Nephron (organoid): ENCODE results near the gene CREBRF.

Experiments
- H3K27ac Mint-ChIP-seq, 3 experiments: 2 replicates each; pipeline ENCODE4 v1.8.0; 2020; ENCODE audit warnings: mixed read lengths in 3 of 3, mild to moderate bottlenecking in 2 of 3, moderate library complexity in 1 of 3
- H3K27me3 Mint-ChIP-seq: 2 replicates; pipeline ENCODE4 v1.8.0; 2021; ENCODE audit warnings: low read depth, mild to moderate bottlenecking, moderate library complexity, mixed read lengths
- H3K36me3 Mint-ChIP-seq: 2 replicates; pipeline ENCODE4 v1.8.0; 2020; ENCODE audit warnings: low read depth, mixed read lengths
- H3K4me1 Mint-ChIP-seq: 2 replicates; pipeline ENCODE4 v1.8.0; 2020; ENCODE audit warnings: mixed read lengths
- H3K4me3 Mint-ChIP-seq, 3 experiments: 2 replicates each; pipeline ENCODE4 v1.8.0; 2020; ENCODE audit warnings: mild to moderate bottlenecking in 3 of 3, mixed read lengths in 3 of 3, moderate library complexity in 2 of 3
- H3K9me3 Mint-ChIP-seq: 2 replicates; pipeline ENCODE4 v1.8.0; 2020; ENCODE audit warnings: mixed read lengths
- TF ChIP-seq, protein P1 (sequence below), 3 experiments: fragments of 200-600 bp; sonication (generic); IDR thresholded peaks; one replicate each; pipeline ENCODE4 v1.5.0; 2021; ENCODE audit warnings: antibody characterized with exemption in 3 of 3; ENCODE audit not compliant: unreplicated experiment in 3 of 3

The CREBRF gene, protein sequence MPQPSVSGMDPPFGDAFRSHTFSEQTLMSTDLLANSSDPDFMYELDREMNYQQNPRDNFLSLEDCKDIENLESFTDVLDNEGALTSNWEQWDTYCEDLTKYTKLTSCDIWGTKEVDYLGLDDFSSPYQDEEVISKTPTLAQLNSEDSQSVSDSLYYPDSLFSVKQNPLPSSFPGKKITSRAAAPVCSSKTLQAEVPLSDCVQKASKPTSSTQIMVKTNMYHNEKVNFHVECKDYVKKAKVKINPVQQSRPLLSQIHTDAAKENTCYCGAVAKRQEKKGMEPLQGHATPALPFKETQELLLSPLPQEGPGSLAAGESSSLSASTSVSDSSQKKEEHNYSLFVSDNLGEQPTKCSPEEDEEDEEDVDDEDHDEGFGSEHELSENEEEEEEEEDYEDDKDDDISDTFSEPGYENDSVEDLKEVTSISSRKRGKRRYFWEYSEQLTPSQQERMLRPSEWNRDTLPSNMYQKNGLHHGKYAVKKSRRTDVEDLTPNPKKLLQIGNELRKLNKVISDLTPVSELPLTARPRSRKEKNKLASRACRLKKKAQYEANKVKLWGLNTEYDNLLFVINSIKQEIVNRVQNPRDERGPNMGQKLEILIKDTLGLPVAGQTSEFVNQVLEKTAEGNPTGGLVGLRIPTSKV

DNA sequence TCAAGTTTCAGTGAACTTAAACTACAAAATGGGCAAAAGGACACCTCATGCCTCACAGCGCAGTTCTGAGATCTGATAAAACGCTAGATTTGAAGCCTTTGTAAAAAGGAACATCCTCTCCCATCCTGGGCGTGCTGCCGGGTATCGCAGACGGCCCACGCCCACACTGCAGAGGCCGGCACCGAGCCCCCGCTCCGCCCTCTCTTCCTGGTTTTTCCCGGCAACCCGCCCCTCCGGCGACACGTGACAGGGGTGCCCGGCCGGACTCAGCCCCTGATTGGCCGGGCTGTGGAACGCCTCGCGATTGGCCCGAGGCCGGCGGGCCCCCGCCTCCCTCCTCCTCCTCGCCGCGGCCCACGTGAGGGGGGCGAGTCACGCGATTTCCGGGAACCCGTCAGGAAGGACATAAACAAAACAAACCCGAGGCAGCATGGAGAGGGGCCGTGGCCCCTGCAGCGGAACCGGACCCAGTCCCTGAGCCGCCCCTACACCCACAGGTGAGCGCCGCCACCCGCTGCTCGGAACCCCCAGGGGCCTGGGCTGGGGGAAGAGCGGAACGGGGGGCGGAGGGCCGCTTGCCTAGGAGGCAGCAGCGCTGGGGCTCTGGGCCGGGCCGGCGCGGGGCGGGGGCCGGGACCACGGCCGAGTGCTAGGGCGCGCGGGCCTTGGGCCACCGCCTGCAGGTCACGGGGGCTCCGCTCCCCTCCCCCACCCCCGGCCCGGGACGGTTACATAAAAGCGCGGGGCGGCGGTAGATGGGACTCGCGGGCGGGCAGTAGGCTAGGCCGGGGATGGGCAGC, at the start of gene CREBRF:
Gene CREBRF (plus strand): TSS at position 370 of the 800 bp plus-strand sequence. CDS start 24,424 bp downstream, outside the sequence.
- TF ChIP-seq, protein P1, sequence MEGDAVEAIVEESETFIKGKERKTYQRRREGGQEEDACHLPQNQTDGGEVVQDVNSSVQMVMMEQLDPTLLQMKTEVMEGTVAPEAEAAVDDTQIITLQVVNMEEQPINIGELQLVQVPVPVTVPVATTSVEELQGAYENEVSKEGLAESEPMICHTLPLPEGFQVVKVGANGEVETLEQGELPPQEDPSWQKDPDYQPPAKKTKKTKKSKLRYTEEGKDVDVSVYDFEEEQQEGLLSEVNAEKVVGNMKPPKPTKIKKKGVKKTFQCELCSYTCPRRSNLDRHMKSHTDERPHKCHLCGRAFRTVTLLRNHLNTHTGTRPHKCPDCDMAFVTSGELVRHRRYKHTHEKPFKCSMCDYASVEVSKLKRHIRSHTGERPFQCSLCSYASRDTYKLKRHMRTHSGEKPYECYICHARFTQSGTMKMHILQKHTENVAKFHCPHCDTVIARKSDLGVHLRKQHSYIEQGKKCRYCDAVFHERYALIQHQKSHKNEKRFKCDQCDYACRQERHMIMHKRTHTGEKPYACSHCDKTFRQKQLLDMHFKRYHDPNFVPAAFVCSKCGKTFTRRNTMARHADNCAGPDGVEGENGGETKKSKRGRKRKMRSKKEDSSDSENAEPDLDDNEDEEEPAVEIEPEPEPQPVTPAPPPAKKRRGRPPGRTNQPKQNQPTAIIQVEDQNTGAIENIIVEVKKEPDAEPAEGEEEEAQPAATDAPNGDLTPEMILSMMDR (IDR thresholded peaks at IDR 0.05; ENCODE audit: unreplicated experiment in 3 of 3): no peak
- peak within 1 kb of the TSS; percentile 97 to 99 (median 98) for H3K27ac Mint-ChIP-seq
- peaks cover 7% of the 10 kb centered on the region for H3K27me3 Mint-ChIP-seq
- peaks cover 24% of the 10 kb centered on the region for H3K4me1 Mint-ChIP-seq
- H3K36me3 Mint-ChIP-seq: peaks cover 3% of the 10 kb centered on the region
- H3K4me3 Mint-ChIP-seq: peak within 1 kb of the TSS; percentile 94 to 98 (median 95)
- no peaks in the 10 kb centered on the region for H3K9me3 Mint-ChIP-seq

DNA sequence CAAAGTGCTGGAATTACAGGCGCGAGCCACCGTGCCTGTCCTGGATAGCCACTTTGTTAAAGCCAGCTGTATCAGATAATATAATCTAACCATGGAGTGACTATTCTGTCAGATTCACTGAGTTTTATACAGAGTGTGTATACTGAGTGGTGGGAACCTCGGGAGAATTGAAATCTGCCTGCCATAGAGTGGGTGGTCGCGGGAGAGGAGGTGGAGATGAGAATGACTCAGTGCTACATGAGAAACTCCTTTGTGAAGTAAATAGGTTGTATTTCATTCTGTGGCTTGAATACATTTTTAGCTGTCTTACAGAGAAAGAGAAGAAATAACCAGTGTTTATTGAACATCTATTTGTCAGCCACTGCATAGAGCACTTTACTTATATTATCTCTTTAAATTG, 46.1 kb upstream of the CREBRF start:
- peak overlapping the region in 2 of 3 experiments; percentile 1 to 26 for H3K27ac Mint-ChIP-seq
- H3K4me1 Mint-ChIP-seq: peaks cover 25% of the 10 kb centered on the region
- TF ChIP-seq, protein P1 (IDR thresholded peaks at IDR 0.05; ENCODE audit: unreplicated experiment in 3 of 3): no peak
- no peak overlapping the region for H3K4me3 Mint-ChIP-seq
- no peaks in the 10 kb centered on the region for H3K9me3 Mint-ChIP-seq
- H3K27me3 Mint-ChIP-seq: no peaks in the 10 kb centered on the region
- H3K36me3 Mint-ChIP-seq: no peaks in the 10 kb centered on the region

DNA sequence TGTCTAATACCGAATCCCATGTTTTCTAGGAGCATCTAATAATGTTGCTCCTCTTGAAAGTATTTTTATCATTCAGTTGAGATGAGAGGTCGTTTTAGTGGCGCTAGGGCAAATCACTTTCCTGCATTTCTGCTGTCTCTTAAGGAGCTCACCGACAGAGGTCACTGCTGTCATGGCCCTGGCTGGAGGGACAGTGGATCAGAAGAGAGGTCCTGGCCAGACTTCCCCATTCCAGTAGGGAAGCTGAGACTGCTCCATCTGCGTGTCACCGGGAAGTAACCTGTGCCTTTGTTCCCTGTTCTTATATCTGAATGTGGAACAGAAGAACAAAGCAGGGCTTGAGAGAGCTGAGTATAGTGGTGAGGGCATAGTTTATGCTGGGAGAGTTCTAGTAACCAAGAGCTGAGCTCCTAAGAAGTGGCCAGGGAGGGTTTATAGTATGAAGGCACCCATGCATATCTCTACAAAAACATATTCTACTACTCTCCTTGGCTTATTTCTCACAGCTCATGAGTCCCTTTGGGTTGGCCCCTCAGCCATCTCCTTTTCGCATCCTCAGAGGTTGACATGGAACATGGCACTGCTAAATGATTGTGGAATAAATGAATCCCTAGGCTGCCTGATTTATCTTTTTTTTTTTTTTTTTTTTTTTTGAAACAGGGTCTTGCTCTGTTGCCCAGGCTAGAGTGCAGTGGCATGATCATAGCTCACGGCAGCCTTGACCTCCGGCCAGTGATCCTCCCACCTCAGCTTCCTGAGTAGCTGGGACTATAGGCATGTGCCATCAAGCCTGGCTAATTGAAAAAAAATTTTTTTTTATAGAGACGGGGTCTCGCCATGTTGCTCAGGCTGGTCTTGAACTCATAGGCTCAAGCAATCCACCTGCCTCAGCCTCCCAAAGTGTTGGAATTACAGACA, 45.3 kb upstream of the CREBRF start:
- Mint-ChIP-seq H3K36me3 (no peaks in the 10 kb centered on the region), H3K4me3 (no peak overlapping the region), H3K27me3 (no peaks in the 10 kb centered on the region), H3K4me1 (peaks cover 25% of the 10 kb centered on the region), H3K9me3 (no peaks in the 10 kb centered on the region), H3K27ac (peak overlapping the region in 2 of 3 experiments; percentile 26 to 65)
- TF ChIP-seq, protein P1 (IDR thresholded peaks at IDR 0.05; ENCODE audit: unreplicated experiment in 3 of 3): peak in 1 of 3 experiments; percentile 11

DNA sequence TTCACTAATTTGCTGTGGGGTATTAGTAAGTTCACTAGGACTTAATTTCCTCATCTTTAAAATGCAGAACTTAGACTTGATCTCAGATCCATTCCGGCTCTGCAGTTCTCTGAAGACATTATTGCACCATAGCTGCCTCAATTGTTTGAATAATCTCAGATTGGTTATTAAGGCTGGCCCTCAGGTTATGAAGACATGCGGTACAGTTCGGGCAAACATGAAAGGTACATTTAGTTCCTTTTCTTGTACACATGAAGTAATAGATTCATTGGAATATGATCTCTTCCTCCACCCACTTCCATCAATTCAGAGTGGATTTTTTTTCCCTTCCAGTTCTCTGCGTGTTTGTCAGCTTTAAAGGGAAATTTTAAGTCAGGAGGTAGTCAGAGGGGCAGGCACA, 44.6 kb upstream of the CREBRF start:
- H3K9me3 Mint-ChIP-seq: no peaks in the 10 kb centered on the region
- no peak overlapping the region for H3K27ac Mint-ChIP-seq
- TF ChIP-seq, protein P1 (IDR thresholded peaks at IDR 0.05; ENCODE audit: unreplicated experiment in 3 of 3): no peak
- no peaks in the 10 kb centered on the region for H3K36me3 Mint-ChIP-seq
- no peak overlapping the region for H3K4me3 Mint-ChIP-seq
- H3K27me3 Mint-ChIP-seq: no peaks in the 10 kb centered on the region
- peaks cover 31% of the 10 kb centered on the region for H3K4me1 Mint-ChIP-seq

DNA sequence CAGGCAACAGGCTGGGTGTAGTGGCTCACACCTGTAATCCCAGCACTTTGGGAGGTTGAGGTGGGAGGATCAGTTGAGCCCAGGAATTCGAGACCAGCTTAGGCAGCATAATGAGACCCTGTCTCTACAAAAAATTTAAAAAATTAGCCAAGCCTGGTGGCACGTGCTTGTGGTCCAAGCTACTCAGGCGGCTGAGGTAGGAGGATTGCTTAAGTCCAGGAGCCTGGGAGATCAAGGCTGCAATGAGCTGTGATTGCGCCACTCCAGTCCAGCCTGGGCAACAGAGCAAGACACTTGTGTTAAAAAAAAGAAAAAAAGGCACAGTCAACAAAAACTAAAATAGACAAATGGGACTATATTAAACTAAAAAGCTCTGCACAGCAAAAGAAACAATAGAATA, 43.3 kb upstream of the CREBRF start:
- no peak overlapping the region for H3K4me3 Mint-ChIP-seq
- no peaks in the 10 kb centered on the region for H3K27me3 Mint-ChIP-seq
- no peak overlapping the region for H3K27ac Mint-ChIP-seq
- peaks cover 23% of the 10 kb centered on the region for H3K4me1 Mint-ChIP-seq
- H3K9me3 Mint-ChIP-seq: no peaks in the 10 kb centered on the region
- H3K36me3 Mint-ChIP-seq: no peaks in the 10 kb centered on the region
- TF ChIP-seq, protein P1 (IDR thresholded peaks at IDR 0.05; ENCODE audit: unreplicated experiment in 3 of 3): no peak
